Raji (cell line): ENCODE results near the gene RPS16.
A peak's percentile ranks its signal among the peaks of the same experiment; 100 is the strongest.

Experiments
- POLR2A ChIP-seq: IDR thresholded peaks from 2 replicates; pipeline ENCODE4 v1.6.1; 2011; ENCODE audit warnings: low read depth, low read length, control low read depth; ENCODE audit not compliant: insufficient read depth

The RPS16 gene

GRCh38 chr19:39415111-39416046, 20.4 kb downstream of the RPS16 start:
- TF ChIP-seq POLR2A, result no peak

GRCh38 chr19:39413911-39414608, 21.7 kb downstream of the RPS16 start:
- no peak for TF ChIP-seq POLR2A

GRCh38 chr19:39413272-39413910, 22.4 kb downstream of the RPS16 start:
- TF ChIP-seq POLR2A, result no peak

GRCh38 chr19:39412867-39413271, 22.9 kb downstream of the RPS16 start:
- TF ChIP-seq POLR2A, result no peak

GRCh38 chr19:39412100-39412866, 23.5 kb downstream of the RPS16 start, which contains the start of gene PLEKHG2:
Gene PLEKHG2, plus strand, starts transcription at chr19:39412669. Its CDS starts 1,418 bp downstream, at chr19:39414087.
- peak; percentile 65 for TF ChIP-seq POLR2A

GRCh38 chr19:39411832-39412099, 24.0 kb downstream of the RPS16 start:
- TF ChIP-seq POLR2A, result no peak; the same call in 1 of the 2 replicates

- TF ChIP-seq POLR2A, result no peak
Measured at GRCh38 chr19:39411081-39411831, 24.5 kb downstream of the RPS16 start.

GRCh38 chr19:39410831-39411080, 25.0 kb downstream of the RPS16 start:
- no peak for TF ChIP-seq POLR2A

GRCh38 chr19:39410017-39410830, 25.5 kb downstream of the RPS16 start:
- TF ChIP-seq POLR2A, result peak; percentile 55

GRCh38 chr19:39409208-39410016, 26.3 kb downstream of the RPS16 start:
- TF ChIP-seq POLR2A, result peak; percentile 76

- no peak for TF ChIP-seq POLR2A
Measured at GRCh38 chr19:39408392-39409207, 27.1 kb downstream of the RPS16 start.

- no peak for TF ChIP-seq POLR2A
Measured at GRCh38 chr19:39407660-39408391, 27.9 kb downstream of the RPS16 start.

GRCh38 chr19:39407410-39407659, 28.4 kb downstream of the RPS16 start:
- no peak for TF ChIP-seq POLR2A
